HepG2 (cell line): ENCODE data around the gene MED15. TPM values are rescaled to one million over a fixed set of nuclear protein-coding genes. Genes with fewer than 3 reads are reported as not detected.

Experiments used
- HNF1B ChIP-seq: sonication (generic); formaldehyde crosslinking; IDR thresholded peaks from 2 replicates; pipeline ENCODE4 v1.5.1; 2020; ENCODE audit warnings: mild to moderate bottlenecking, moderate library complexity, missing genetic modification reagents
- HOXA7 ChIP-seq: sonication (generic); formaldehyde crosslinking; IDR thresholded peaks from 2 replicates; pipeline ENCODE4 v1.8.1; 2022; ENCODE audit warnings: mild to moderate bottlenecking, missing genetic modification reagents, moderate library complexity
- MED13 ChIP-seq: sonication (generic); formaldehyde crosslinking; IDR thresholded peaks from 2 replicates; pipeline ENCODE4 v1.5.0; 2020; ENCODE audit warnings: missing genetic modification reagents
- NCOA5 ChIP-seq: sonication (generic); formaldehyde crosslinking; IDR thresholded peaks from 2 replicates; pipeline ENCODE4 v1.4.0; 2020; ENCODE audit warnings: missing genetic modification reagents
- NFRKB ChIP-seq: fragments of 450-650 bp; IDR thresholded peaks from 2 replicates; pipeline ENCODE4 v1.6.1; 2017
- NONO ChIP-seq, 2 experiments: fragments of 450-650 bp in 1 of 2; sonication (generic) in 1 of 2; formaldehyde crosslinking in 1 of 2; IDR thresholded peaks in 1 of 2; conservative IDR thresholded peaks in 1 of 2; 2 replicates each; pipeline versions ENCODE4 v1.6.1 to v1.8.0; 2017 to 2022; ENCODE audit warnings: mild to moderate bottlenecking in 1 of 2, missing genetic modification reagents in 1 of 2, moderate library complexity in 1 of 2
- SOX5 ChIP-seq: IDR thresholded peaks from 2 replicates; pipeline ENCODE4 v1.6.1; 2016; ENCODE audit warnings: borderline replicate concordance
- TP53 ChIP-seq: sonication (generic); formaldehyde crosslinking; conservative IDR thresholded peaks from 2 replicates; pipeline ENCODE4 v1.4.0; 2020; ENCODE audit warnings: missing genetic modification reagents
- ZFP41 ChIP-seq: sonication (generic); formaldehyde crosslinking; IDR thresholded peaks from 2 replicates; pipeline ENCODE4 v1.4.0; 2020; ENCODE audit warnings: mild to moderate bottlenecking, missing genetic modification reagents, borderline replicate concordance
- ZNF318 ChIP-seq: sonication (generic); formaldehyde crosslinking; IDR thresholded peaks from 2 replicates; pipeline ENCODE4 v1.4.0; 2020; ENCODE audit warnings: mild to moderate bottlenecking, missing genetic modification reagents
- ZNF460 ChIP-seq: sonication (generic); formaldehyde crosslinking; IDR thresholded peaks from 2 replicates; pipeline ENCODE4 v1.5.1; 2020; ENCODE audit warnings: missing genetic modification reagents, mild to moderate bottlenecking, borderline replicate concordance
- ZSCAN21 ChIP-seq: sonication (generic); formaldehyde crosslinking; IDR thresholded peaks from 2 replicates; pipeline ENCODE4 v1.8.0; 2022; ENCODE audit warnings: mild to moderate bottlenecking, missing genetic modification reagents, moderate library complexity, borderline replicate concordance
- polyA plus RNA-seq, 8 experiments: library from polyadenylated mRNA; depleted of rRNA in 3 of 8; stranded (reverse) in 7 of 8; unstranded in 1 of 8; fragments of >200 nt; fragmentation: Illumina TruSeq in 4 of 8; extraction: Trizol in 4 of 8; gene quantifications; 2 replicates each; pipeline versions ENCODE4 v1.2.1 to v1.2.3, GENCODE V29; 2011 to 2016; ENCODE audit warnings: low read depth in 4 of 8, missing spikeins in 1 of 8, mixed read lengths in 1 of 8; ENCODE audit not compliant: insufficient read depth in 1 of 8
- total RNA-seq, 5 experiments: library from RNA; depleted of rRNA; stranded (reverse); fragments of >200 nt; fragmentation: Illumina TruSeq; extraction: Trizol; gene quantifications; 2 replicates each; pipeline ENCODE4 v1.2.3, GENCODE V29; 2016; ENCODE audit warnings: low read depth in 1 of 5

Gene MED15
- total and polyA plus RNA-seq, 2 of the 13 experiments (the other 11 are each of a cell fraction or from before 2014, with no cell fraction given) = 14.3 to 27.0 TPM

GRCh38 chr22:20507253-20508066 lies at the start of gene MED15 (continued):
- peak; percentile 38; the same call in 1 of the 2 replicates for TF ChIP-seq SOX5 (CRISPR knock-in tag)
- no peak for TF ChIP-seq ZNF460 (CRISPR knock-in tag)
- peak; percentile 84 for TF ChIP-seq ZNF318
- no peak for TF ChIP-seq NCOA5 (CRISPR knock-in tag)
- no peak; the same call in none of the 2 replicates for TF ChIP-seq HNF1B (CRISPR knock-in tag)
- TF ChIP-seq ZSCAN21 (CRISPR knock-in tag) = 0 out of 2 replicates have a peak, but pooled peaks have one; percentile 67
- no peak for TF ChIP-seq NFRKB
- TF ChIP-seq TP53 (CRISPR knock-in tag) = no peak; the same call in 1 of the 2 replicates
- TF ChIP-seq NONO (IDR thresholded peaks at IDR 0.05) = no peak
- TF ChIP-seq NONO (CRISPR knock-in tag; conservative IDR thresholded peaks at IDR 0.05) = peak; percentile 84
- TF ChIP-seq HOXA7 (CRISPR knock-in tag) = no peak
- peak; percentile 68; the same call in 1 of the 2 replicates for TF ChIP-seq ZFP41 (CRISPR knock-in tag)
- peak; percentile 67 for TF ChIP-seq MED13 (CRISPR knock-in tag)
